ENCODE results near the gene STT3A.
"Not testable (repeated sequence)": the region's sequence is repeated elsewhere in the genome, so short reads cannot be mapped to it uniquely, and the experiment has no call there.

Gene STT3A

DNA sequence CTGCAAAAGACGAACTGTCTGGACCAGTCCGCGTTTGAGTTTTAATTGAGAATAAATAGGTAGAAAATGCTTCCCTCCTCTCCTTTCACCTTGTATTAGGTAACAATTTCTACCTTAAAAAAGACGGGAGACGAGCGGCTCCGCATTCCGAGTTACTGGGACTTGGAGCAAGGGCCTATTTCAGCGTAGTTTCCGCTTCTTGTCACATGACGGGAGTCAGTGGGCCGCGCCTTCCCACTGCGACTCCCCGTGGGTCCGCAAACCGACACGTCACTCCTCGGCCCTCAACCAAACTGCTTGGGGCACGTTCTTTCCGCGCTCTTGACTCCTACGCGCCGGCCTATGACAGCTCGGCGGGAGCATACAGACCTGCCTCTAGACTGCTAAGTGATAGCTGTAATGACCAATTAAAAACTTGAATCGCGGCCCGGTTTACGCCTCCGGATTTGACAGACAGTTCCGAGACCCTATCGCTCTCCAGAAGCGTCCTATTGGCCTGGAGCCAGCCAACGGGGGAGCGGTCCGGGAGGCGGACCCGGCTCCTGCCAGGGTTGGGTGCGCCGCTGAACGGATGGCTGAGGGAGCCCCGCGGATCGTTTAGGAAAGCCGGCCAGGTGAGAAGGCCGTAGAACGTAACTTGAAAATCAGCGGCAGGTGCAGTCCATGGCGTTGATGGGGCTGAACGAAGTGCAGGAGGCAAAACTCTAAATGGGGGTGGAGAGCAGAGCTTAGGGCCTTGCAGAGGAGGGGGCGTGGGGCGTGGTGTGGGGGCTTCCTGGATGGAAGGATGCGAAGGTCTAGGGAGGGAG is at the start of gene STT3A:
TSS of gene STT3A (plus strand) at position 548 of the 809 bp plus-strand sequence. CDS start 3,064 bp downstream, outside the sequence.
- peak; percentile 94 for DNase-seq (ENCODE audit: low spot score)

DNA sequence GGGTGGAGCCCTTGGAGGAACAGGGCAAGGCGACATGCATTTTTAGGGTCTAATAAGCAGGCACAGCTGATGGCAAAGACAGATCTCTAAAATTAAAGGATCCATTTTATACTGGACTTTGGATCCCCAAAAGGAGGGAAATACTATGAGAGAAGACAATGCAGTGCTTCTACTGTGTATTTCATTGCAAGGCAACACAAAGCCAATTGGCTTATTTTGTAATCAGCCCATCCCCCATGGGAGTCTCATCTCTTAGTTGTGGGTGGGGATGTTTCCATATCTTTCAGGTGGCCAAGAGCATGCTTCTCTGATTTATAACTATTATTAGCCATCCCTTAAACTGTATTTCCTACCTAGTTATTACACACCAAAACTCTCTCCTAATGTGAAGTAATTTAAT is 41.9 kb upstream of the STT3A start:
- DNase-seq (ENCODE audit: low spot score): no peak

DNA sequence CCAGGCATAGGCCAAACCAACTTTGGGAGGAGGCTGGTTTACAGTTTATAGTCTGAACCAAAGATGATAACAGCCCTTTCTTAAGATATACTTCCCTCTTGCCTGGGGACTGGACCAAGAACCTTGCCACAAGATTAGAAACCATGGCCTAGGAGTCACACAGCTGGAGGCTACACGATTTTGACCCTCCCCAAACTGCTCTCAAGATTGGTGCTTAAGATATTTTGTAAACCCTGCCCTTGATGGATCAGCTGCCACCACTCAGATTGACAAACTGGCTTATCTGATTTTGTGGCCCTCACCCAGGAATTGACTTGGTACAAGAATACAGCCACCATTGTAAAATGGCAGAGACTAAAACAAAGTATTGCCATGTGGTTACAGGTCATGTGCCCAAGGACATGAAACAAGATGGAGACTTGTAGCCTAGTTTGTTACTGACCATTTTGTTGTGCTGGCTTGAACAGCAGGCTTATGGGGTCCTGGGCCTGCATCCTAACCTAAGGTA is 40.8 kb upstream of the STT3A start:
- no peak for DNase-seq (ENCODE audit: low spot score)

DNA sequence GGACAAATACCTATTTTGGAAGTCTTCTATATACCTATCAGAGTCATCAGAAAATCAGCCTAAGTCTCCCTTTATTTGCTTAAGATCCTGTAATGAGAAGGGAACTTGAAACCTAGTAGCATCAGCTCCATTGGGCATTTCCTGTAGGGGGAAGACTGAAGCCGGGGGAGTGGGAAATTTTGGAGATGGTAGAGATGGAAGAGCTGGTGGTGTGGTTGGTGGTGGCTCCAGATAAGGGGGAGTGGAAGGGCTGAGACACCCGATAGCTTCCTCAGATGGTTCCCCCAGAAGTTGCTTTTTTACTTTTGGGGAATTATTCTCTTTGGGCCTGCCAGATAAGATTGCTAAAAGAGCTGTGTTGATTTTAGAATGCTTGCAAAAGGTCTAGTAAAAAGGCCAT is 39.7 kb upstream of the STT3A start:
- no peak for DNase-seq (ENCODE audit: low spot score)

DNA sequence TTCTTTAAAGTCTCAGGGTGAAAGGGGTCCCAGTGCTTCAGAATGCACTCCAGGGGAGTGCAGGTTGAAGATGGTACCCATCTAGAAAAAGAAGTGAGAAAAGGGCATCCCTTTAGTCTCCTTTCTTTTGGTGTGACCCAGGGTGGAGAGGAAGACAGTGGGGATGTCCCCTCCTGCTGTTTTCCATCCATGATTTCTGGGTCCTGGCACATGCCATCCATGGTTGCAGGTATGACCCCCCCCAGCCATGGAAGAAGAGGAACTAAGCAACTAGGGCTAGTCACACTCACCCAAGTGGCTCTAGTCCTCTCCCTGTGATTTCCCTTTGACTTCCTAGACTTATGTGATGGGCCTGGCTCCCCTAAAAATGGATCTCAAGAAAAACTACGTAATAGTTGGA is 39.3 kb upstream of the STT3A start:
- DNase-seq (ENCODE audit: low spot score): no peak

DNA sequence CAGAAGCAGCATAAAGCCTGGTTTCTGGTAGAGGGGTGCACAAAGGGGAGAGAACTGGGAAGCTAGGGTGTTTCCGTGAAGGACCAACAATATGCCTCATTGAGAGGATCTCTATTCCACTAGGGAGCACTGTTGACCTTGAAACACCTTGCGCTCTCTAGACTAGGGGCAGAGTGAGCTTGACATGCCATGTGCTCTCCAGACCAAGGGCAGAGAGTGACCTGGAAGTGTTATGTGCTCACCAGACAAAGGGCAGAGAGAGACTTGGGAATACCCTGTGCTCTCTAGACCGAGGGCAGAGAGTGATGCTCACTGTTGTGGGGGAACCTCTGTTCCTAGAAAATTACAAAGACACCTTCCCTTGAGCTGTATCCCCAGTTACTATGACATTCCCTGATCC is 38.6 kb upstream of the STT3A start:
- no peak for DNase-seq (ENCODE audit: low spot score)

DNA sequence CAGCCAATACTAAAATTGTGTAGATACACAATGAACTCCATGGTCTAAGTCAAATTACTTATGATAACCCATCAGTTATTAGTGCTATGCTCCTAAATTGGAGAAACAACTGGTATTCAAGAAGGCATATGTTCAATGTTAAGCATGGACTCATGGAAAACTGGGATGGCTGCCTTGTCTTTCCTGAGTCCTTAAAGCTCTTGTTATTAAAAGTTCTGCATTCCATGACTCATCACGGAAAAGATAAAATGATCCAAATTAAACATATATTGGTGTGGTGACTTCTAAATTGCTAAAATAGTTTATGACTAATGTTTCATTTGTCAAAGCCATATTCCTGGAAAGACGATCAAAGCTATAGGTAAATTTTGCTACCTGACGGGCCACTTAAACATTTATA is 32.8 kb upstream of the STT3A start:
- DNase-seq (ENCODE audit: low spot score): no peak

DNA sequence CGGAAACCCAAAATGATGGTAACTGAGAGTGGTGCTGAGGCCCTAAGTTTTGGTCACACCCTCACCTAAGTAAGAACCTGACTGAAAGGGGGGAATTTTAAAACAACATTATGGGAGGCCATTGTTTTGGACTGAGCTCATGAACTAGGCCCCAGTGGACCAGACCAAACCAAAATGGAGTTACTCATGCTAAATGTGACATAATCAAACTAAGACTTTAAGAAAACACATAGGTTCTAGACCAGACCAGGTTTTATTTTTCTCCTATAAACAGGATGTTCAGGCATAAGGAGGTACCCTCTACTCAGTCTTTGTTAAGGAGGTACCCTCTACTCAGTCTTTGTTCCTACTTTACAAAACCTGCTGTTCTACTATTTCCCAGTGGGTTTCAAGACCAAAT is 30.7 kb upstream of the STT3A start:
- DNase-seq (ENCODE audit: low spot score): no peak

DNA sequence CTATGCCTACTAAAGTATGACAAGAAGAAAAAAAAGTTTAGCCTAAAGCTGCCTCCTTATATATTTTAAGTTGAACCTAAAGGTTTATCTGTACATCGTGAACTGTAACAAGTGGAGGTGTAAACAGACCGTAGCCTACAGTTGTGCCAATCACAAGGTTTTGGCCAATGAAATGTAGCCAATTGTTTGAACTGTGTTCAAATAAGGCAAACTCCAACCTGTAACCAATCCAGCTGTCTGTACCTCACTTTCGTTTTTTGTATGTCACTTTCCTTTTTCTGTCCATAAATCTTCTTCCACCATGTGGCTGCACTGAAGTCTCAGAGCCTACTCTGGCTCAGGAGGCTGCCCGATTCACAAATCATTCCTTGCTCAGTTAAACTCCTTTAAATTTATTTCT is 30.2 kb upstream of the STT3A start:
- no peak for DNase-seq (ENCODE audit: low spot score)

DNA sequence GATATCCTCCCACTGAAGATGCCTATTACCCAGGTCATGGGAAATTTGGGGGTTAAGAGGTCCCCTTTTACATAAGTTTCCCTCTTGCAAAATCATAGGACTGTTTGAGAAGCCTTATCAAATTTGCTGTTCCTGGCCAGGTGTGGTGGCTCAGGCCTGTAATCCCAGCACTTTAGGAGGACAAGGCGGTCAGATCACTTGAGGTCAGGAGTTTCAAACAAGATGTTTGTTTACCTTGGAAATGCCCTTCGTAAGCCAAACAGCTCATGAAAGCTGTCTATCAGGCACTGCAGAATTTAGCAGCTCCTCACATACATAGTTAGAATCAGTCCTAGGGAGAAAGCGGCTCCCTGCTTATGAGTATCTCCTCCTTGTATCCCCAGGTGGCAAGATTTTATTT is 28.3 kb upstream of the STT3A start:
- DNase-seq (ENCODE audit: low spot score): no peak

DNA sequence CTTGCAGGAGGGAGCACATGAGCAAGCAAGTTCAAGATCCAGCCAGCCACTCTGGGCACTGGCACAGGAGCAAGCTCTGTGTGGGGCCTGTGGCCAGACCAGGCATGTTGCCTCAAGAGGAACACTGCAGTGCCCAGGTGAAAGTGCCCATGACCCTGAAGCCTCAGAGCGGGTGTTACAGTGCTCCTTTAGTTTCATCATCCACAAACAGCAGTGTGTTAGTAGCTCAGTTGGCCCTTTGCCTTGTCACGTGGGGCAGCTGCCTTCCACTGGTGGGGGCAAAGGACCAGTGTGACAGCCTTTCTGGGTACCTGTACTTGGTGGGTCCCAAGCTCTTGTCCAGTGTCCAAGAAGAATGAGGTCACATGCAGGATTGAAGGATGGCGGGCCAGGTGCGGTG is 26.4 kb upstream of the STT3A start:
- DNase-seq (ENCODE audit: low spot score): no peak

DNA sequence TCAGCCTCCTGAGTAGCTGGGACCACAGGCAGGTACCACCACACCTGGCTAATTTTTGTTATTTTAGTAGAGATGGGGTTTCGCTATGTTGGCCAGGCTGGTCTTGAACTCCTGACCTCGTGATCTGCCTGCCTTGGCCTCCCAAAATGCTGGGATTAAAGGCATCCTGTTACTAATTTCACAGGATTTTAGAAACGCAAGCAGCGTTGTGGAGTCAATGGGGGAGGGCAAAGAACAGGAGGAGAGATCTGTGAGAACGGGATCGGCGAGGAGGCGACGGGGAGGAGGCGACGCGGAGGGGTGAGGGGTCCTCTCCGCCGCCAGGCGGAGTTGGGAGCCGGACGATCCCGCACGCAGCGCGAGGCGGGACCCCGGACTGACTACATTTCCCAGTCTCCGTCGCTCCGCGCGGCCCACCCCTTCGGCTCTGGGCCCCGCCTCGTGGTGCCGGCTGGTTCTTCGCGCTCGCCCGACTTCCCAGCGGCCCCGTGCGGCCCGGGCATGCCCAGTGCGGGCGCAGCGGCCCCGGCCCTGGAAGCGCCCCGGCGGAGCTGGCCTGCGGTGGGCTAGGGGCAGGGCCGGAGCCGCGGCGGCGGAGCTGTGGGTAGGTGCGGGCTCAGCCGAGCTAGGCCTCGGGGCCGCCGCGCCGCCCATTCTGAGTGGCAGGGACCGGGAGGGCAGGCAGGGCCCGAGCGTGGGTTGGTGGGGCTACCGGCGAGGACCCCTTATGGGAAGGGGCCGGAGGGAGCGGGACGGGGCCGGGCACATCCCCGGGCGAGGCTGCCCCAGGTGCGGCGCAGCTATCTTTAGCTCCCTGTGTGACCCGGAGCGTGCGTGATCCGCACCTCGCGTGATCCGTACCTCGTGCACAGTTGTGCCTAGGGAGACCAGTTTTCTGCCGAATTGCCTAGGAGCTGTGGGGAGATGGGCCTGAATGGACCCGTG is 23.4 kb upstream of the STT3A start, which contains the start of gene EI24:
TSS of gene EI24 (plus strand) at position 508 of the 945 bp plus-strand sequence. CDS start 3,051 bp downstream, outside the sequence.
- DNase-seq (ENCODE audit: low spot score): peak; percentile 63

DNA sequence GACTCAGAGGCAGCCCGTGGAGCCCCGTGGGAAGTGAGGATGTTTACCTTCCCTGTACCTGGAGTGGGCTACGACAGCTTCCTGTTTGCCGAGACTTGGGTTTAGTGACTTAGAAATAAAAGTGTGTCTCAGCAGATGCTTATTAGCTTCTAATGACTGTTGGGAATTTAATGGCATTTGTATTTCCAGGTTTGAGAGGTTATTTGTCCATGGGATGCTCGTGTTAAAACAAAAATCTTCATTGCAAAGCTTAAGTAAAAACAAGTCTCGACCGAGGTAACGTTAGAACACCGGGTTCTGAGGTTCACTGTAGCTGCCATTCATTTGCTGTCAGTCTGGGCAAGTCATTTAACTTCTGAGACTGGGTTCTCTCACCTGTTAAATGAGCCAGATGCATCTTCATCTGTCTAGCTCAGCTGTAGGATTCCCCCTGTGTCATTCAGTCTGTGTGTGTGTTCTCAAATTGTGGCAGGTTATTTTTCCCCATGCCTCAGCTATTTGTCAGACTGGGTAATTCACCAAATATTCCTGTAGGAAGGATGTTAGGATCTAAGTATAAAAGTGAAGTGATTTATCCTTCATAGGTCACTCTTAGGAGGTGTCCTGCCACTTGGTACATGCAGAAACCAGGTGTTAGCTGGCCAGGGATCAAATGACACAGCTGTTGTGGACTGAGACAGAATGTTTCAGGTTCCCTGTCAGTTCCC is 22.6 kb upstream of the STT3A start:
- DNase-seq (ENCODE audit: low spot score): no peak

DNA sequence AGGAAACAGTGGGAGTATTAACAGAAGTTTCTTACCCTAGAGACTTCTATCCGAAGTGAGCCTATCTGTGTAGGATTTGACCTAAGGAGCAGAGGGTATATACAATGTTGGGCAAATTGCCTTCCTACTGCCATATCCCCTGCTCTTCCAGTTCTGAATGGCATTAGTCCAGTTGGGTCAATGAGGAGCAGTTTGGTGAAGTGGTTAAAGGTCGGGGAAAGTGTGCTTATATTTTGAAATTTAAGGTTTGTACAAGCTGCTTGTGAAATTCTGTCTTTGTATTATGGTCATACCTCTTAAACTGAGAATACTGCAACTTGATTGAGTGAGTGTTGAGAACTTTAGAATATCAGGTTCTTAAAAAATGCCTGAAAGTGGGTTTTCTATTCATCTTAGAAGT is 21.7 kb upstream of the STT3A start:
- no peak for DNase-seq (ENCODE audit: low spot score)

DNA sequence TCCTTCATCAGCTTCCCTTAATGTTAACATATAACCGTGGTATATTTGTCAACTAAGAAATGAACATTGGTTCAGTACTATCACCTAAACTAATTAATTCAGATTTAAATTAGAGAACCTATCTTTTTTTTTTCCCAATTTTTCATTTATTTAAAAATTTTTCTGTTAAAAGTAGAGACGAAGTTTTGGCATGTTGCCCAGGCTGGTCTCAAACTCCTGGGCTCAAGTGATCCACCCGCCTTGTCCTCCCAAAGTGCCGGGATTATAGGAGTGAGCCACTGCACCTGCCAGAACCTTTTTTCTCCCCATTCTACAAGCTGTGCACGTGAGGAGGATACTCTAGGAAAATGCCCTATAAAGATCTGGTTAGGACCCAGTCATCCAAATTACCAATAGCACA is 19.7 kb upstream of the STT3A start:
- no peak for DNase-seq (ENCODE audit: low spot score)

DNA sequence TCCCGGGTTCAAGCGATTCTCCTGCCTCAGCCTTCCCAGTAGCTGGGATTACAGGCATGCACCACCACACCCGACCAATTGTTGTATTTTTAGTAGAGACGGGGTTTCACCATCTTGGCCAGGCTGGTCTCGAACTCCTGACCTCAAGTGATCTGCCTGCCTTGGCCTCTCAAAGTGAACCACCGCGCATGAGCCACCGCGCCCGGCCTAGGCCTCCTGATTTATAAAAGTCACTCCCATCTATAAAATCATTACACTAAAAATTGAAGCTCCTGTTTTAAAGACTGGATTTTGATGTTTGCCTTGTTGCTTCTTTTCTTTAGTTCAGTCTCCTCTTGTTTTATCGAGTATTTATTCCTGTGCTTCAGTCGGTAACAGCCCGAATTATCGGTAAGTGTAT is 15.5 kb upstream of the STT3A start:
- DNase-seq (ENCODE audit: low spot score): not testable (repeated sequence)

DNA sequence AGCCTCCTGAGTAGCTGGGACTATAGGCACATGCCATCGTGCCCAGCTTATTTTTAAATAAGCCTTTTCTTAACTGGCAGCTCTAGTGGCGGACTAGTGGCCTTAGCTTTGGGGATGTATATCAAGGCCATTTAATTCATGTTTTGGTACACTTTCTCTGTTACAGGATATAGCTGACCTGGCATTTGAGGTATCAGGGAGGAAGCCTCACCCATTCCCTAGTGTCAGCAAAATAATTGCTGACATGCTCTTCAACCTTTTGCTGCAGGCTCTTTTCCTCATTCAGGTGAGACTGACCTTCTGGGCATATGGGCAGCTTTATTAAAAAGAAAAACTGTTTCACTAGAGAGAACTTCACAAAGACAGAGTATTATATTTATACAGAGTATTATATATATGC is 13.9 kb upstream of the STT3A start:
- DNase-seq (ENCODE audit: low spot score): no peak

DNA sequence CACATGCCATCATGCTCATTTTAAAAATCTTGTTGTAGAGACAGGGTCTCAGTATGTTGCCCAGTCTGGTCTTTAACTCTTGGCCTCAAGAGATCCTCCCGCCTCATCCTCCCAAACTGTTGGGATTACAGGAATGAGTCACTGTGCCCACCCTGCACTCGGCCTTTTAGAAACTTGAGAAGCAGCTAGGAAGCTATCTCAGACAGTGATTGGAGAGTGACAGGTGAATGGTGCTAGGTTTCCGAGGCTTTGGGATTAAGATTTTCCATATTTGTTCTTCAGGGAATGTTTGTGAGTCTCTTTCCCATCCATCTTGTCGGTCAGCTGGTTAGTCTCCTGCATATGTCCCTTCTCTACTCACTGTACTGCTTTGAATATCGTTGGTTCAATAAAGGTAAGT is 12.8 kb upstream of the STT3A start:
- DNase-seq (ENCODE audit: low spot score): no peak

DNA sequence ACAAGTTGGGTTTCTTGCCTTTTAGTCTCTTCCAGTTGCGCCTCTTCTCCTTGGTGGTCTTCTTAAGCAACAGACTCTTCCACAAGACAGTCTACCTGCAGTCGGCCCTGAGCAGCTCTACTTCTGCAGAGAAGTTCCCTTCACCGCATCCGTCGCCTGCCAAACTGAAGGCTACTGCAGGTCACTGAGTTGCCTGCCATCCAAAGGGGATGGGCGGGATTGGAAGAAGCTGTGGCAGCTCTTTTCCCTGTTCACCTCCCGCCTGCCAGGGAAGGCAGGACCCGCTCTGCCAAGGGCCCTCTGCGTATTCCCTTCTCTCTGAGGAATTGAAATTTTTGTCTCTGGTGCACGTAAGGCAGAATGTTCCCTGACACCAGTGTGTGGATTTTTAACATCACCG is 9.2 kb upstream of the STT3A start:
- no peak for DNase-seq (ENCODE audit: low spot score)

DNA sequence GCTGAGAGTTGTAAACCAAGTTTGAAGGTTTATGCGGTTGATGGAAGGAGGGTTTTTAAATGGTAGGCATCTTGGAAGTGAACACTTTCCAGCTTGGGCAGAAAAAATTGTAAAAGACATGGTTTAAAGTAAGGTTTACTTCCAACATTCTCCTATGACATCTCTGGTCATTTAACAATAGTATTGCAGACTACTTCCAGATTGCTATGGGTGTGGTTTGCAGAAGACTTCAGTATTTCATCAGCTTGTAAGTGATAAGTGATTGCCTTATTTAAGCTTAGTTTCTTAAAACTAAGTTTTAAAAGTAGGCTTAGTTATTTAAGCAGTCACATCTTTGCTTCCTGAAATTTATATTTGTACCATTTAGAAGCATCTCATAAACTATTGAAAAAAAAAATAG is 7.2 kb upstream of the STT3A start:
- no peak for DNase-seq (ENCODE audit: low spot score)

DNA sequence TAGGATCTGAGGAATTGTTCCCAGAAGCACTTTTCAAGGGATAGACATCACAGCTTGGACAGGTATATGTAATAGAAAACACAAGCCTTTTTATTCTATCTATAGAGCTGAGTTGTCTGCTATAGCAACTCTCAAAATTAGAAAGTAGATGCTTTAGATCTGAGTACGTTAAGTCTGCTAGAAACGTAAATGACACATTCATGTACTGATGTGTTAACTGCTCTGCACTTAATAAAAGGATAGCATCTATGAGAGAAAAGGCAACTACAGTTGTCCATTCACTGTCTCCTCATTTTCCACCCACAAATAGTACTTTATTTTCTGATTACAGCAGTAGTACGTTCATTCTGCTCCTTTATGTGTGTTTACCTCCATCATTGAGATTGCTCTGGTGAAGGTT is 6.0 kb upstream of the STT3A start:
- no peak for DNase-seq (ENCODE audit: low spot score)

DNA sequence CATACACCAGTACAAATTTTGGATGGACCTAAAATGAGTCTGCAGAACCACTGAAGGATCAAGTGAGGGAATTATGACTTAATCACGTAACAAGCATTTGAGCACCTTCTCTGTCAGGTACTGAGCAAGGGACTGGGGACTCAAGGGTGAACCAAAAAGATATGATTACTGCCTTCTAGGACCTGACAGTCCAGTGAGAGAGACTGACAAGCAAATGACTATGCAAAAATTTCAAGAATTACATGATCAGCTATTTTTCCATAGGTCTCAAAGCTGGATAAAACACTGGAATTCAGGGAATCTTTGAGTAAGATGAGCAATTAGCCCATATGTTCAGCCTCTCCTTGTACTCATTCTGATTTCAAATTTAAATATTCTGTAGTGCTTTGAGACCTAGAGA is 5.2 kb upstream of the STT3A start:
- no peak for DNase-seq (ENCODE audit: low spot score)
